BE2C (cell line): ENCODE measurements around the gene CCDC70.

ENCODE experiments used
- DNase-seq: peaks from one replicate; pipeline ENCODE4 v3.0.0-alpha.2; 2020
- H3K27me3 ChIP-seq: fragments of 250-450 bp; sonication (Bioruptor Pico); 2 replicates; pipeline ENCODE4 v1.5.1; 2020; ENCODE audit warnings: mild to moderate bottlenecking
- H3K36me3 ChIP-seq: fragments of 250-450 bp; sonication (Bioruptor Pico); 2 replicates; pipeline ENCODE4 v1.5.1; 2020; ENCODE audit warnings: mild to moderate bottlenecking
- H3K4me1 ChIP-seq: fragments of 250-450 bp; sonication (Bioruptor Pico); 2 replicates; pipeline ENCODE4 v1.5.1; 2020
- H3K4me3 ChIP-seq: 2 replicates; pipeline ENCODE4 v1.5.1; 2011; ENCODE audit warnings: low read depth, low read length
- H3K9me3 ChIP-seq: fragments of 250-450 bp; sonication (Bioruptor Pico); 2 replicates; pipeline ENCODE4 v1.5.1; 2020
- TF ChIP-seq, protein P1 (sequence below): IDR thresholded peaks from 2 replicates; pipeline ENCODE4 v1.5.1; 2012; ENCODE audit warnings: mild to moderate bottlenecking, low read depth, low read length

The CCDC70 gene

DNA sequence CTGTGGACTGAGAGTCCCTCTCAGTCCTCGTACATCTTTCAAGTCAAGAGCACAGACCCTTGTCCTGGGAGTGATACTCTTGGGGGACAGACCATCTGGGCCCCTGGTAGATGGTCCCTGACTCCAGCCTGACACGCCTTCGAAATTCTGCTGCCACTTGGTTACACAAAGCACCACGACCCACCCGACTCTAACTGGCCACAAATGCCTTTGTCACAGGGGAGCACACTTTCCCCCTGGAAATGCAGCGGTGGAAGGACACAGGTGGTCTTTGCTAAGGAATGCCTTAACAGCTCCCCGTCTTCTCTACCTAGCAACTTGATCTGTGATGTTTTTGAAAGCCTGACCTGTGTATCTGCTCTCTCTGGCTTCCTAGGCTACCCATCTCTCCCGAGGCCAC is 44.1 kb upstream of the CCDC70 start:
- DNase-seq: no peak
- TF ChIP-seq, protein P1, sequence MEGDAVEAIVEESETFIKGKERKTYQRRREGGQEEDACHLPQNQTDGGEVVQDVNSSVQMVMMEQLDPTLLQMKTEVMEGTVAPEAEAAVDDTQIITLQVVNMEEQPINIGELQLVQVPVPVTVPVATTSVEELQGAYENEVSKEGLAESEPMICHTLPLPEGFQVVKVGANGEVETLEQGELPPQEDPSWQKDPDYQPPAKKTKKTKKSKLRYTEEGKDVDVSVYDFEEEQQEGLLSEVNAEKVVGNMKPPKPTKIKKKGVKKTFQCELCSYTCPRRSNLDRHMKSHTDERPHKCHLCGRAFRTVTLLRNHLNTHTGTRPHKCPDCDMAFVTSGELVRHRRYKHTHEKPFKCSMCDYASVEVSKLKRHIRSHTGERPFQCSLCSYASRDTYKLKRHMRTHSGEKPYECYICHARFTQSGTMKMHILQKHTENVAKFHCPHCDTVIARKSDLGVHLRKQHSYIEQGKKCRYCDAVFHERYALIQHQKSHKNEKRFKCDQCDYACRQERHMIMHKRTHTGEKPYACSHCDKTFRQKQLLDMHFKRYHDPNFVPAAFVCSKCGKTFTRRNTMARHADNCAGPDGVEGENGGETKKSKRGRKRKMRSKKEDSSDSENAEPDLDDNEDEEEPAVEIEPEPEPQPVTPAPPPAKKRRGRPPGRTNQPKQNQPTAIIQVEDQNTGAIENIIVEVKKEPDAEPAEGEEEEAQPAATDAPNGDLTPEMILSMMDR: no peak
- H3K4me1 ChIP-seq: no peaks in the 10 kb centered on the region; the same call in 1 of the 2 replicates
- H3K4me3 ChIP-seq: no peak overlapping the region
- no peaks in the 10 kb centered on the region for H3K27me3 ChIP-seq
- no peaks in the 10 kb centered on the region for H3K9me3 ChIP-seq
- no peaks in the 10 kb centered on the region for H3K36me3 ChIP-seq

DNA sequence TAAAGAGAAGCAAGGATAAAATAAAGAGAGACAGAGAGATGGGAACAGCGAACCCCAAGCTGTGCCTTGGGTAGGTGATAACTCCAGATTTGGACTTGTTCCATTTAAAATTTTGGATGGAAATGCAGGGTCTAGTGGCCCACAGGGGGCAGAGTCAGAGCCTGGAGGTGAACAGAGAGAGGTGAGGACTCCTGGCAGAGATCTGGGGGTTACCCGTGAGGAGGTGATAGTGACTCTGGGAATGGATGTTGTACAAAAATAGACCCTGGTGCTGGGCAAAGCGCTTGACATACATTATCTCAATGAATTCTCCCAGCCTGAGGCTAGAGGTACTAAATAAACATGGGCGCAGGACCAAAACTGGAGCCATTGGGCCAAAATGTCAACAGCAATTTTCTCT is 43.5 kb upstream of the CCDC70 start:
- no peak for DNase-seq
- Histone ChIP-seq H3K9me3 (no peaks in the 10 kb centered on the region), H3K27me3 (no peaks in the 10 kb centered on the region), H3K4me1 (no peaks in the 10 kb centered on the region; the same call in 1 of the 2 replicates), H3K36me3 (no peaks in the 10 kb centered on the region), H3K4me3 (no peak overlapping the region)
- TF ChIP-seq, protein P1: peak; percentile 22; the same call in 1 of the 2 replicates

DNA sequence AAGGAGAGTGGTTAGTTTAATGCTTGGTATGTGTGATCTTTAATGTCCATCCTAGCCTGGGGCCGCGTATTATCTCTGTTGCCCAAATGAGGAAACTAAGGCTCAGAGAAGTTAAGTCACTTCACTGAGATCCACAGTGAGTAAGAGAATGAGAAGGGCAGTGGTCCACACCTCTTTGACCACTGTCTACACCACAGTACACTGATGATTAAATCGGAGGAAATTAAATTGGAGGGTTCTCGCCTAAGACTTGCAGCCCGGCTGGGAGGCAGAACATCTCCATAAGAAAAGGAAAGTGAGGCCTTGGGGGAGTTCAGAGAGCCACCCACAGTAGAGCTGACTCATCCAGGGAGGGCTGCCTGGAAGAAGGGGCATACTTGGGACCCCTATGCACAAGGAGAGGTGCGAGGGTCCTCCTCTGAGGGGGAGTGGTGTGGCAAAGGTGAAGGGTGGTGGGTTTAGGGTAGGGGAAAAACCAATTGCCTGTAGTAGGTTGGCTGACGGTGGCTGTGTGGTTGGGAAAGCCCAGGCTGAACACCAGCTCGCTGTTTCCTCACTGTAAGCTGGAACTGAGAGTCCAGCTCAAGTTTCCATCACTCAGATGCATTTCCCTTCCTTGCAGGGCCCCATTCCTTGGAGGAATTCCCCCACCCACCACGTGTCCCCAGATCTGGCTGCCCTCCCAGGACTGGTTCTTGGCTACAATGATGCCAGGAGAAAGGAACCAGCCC is 42.8 kb upstream of the CCDC70 start:
- DNase-seq: no peak
- Histone ChIP-seq H3K4me3 (no peak overlapping the region), H3K36me3 (no peaks in the 10 kb centered on the region), H3K27me3 (no peaks in the 10 kb centered on the region), H3K4me1 (no peaks in the 10 kb centered on the region; the same call in 1 of the 2 replicates), H3K9me3 (no peaks in the 10 kb centered on the region)
- TF ChIP-seq, protein P1: no peak

DNA sequence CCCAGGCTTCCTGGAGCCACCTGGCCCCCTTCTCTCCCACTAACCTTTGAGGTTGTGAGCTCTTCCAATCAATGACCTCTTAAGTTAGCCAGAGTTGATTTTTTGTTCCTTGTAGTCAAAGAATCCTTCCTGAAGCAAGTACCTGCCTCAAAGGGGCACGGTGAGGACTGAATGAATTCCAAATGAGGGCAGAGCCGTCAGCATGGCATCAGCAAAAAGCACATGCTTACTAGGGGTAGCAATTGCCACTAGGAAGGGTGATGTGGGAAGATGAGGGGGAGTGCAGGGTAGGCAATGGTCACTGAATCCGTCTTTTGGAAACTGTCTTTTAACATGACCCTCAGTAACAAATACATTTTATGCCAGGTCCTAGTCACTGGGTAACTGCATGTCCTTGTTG is 42.2 kb upstream of the CCDC70 start:
- TF ChIP-seq, protein P1: no peak
- DNase-seq: no peak
- no peaks in the 10 kb centered on the region for H3K9me3 ChIP-seq
- no peak overlapping the region for H3K4me3 ChIP-seq
- H3K36me3 ChIP-seq: no peaks in the 10 kb centered on the region
- H3K4me1 ChIP-seq: no peaks in the 10 kb centered on the region; the same call in 1 of the 2 replicates
- no peaks in the 10 kb centered on the region for H3K27me3 ChIP-seq

DNA sequence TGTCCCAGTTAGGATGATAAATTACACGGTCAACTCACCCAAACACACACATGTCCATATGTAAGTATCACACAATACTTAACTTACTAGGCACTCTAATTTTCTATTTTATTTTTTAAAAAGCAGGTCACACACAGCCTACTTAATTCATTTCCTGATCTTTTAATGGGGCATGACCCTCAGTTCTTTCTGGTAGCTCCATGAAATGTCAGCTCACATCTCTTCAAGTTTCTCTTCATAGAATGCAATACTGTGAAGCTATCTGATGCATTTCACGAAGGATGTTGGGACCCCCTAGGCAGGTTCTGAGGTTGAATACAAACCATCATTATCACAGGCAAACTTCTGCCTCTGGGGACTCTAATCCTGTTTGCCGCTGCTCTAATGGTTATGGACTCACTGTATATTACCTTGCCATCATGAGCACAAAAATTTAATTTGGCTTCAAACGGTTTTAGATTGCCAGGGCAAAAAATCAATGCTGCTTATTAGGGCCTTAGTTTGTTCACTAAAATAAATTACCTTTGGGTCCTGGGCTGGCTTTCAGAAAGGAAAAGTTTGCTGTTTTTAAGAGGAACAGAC is 41.7 kb upstream of the CCDC70 start:
- TF ChIP-seq, protein P1: no peak
- no peak overlapping the region for H3K4me3 ChIP-seq
- H3K27me3 ChIP-seq: no peaks in the 10 kb centered on the region
- no peaks in the 10 kb centered on the region; the same call in 1 of the 2 replicates for H3K4me1 ChIP-seq
- H3K9me3 ChIP-seq: no peaks in the 10 kb centered on the region
- no peak for DNase-seq
- no peaks in the 10 kb centered on the region for H3K36me3 ChIP-seq

DNA sequence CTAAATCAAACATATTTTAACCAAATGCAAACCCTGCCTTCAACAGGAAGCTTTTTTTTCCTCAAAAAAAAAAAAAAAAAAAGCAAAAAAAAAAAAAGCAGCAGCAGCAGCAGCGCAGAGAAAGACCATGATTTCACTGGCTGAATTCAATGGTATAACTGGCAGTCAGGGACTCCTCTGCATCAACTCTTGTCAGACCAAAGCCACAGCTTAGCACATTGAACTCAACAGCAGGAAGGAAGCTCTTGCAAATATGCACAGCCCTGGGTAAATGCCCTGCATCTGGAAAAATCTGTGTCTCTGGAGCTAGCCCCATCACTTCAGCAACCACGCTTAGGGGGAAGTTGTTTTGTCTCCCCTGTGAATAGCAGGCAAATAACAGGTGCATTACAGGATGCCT is 40.2 kb upstream of the CCDC70 start:
- no peaks in the 10 kb centered on the region for H3K9me3 ChIP-seq
- DNase-seq: no peak
- no peaks in the 10 kb centered on the region for H3K36me3 ChIP-seq
- no peaks in the 10 kb centered on the region for H3K27me3 ChIP-seq
- TF ChIP-seq, protein P1: no peak
- H3K4me1 ChIP-seq: no peaks in the 10 kb centered on the region; the same call in 1 of the 2 replicates
- H3K4me3 ChIP-seq: no peak overlapping the region
